B cell (primary cell): ENCODE data around the gene TNFSF8. TPM values are rescaled to one million over a fixed set of nuclear protein-coding genes. Genes with fewer than 3 reads are reported as not detected.

Experiments used
- ATAC-seq: fragments of 200-7000 bp; cut with Tn5 transposase; one replicate; pipeline ENCODE4 v1.10.0; 2021; ENCODE audit warnings: low read depth, mild to moderate bottlenecking, moderate number of reproducible peaks, moderate library complexity
- CTCF ChIA-PET: fragments of 350-600 bp; sonication (Branson Sonifier 250); formaldehyde crosslinking; loops from one replicate; lab custom pipeline; 2021; ENCODE audit warnings: antibody characterized with exemption, inconsistent platforms; lab: Charles Lee
- POLR2A ChIA-PET: fragments of 350-600 bp; sonication (Branson Sonifier 250); formaldehyde crosslinking; loops from one replicate; lab custom pipeline; 2021; ENCODE audit warnings: antibody characterized with exemption; lab: Charles Lee
- DNase-seq: peaks from one replicate; pipeline ENCODE4 v3.0.0; 2013
- H2AFZ ChIP-seq: 2 replicates; pipeline ENCODE4 v1.6.1; 2012; ENCODE audit warnings: mild to moderate bottlenecking, low read depth, low read length; ENCODE audit not compliant: insufficient read depth, poor library complexity, severe bottlenecking
- H3K27ac ChIP-seq, 2 donors: 1 replicate in 1 of 2; 2 replicates in 1 of 2; pipeline ENCODE4 v1.5.1; 2012 to 2013; ENCODE audit warnings: low read length in 2 of 2, mild to moderate bottlenecking in 2 of 2, moderate library complexity in 1 of 2
- H3K27me3 ChIP-seq, 4 experiments: fragments of 200-600 bp in 1 of 4; sonication (generic) in 1 of 4; replicated peaks in 1 of 4; 1 replicate in 2 of 4; 2 replicates in 2 of 4; pipeline versions ENCODE4 v1.6.1 to v1.7.0; 2013 to 2016; ENCODE audit warnings: low read length in 3 of 4, mild to moderate bottlenecking in 2 of 4, mixed read lengths in 1 of 4, moderate library complexity in 1 of 4; ENCODE audit not compliant: insufficient read depth in 4 of 4, control insufficient read depth in 3 of 4; ENCODE audit errors: control extremely low read depth in 1 of 4
- H3K36me3 ChIP-seq, 2 experiments: replicated peaks in 1 of 2; 1 replicate in 1 of 2; 2 replicates in 1 of 2; pipeline versions ENCODE4 v1.6.1 to v1.7.1; 2013; ENCODE audit warnings: low read length in 1 of 2; ENCODE audit not compliant: insufficient read depth in 2 of 2, control insufficient read depth in 1 of 2; ENCODE audit errors: control extremely low read depth in 1 of 2, extremely low read depth in 1 of 2
- H3K4me1 ChIP-seq, 2 donors: fragments of 200-600 bp in 1 of 2; sonication (generic) in 1 of 2; 1 replicate in 1 of 2; 2 replicates in 1 of 2; pipeline versions ENCODE4 v1.5.1 to v1.6.1; 2013 to 2017; ENCODE audit warnings: low read length in 2 of 2; ENCODE audit not compliant: control insufficient read depth in 2 of 2, insufficient read depth in 2 of 2
- H3K4me2 ChIP-seq: replicated peaks from 2 replicates; pipeline ENCODE3; 2012; ENCODE audit warnings: mild to moderate bottlenecking, low read depth, low read length; ENCODE audit not compliant: poor library complexity, severe bottlenecking
- H3K4me3 ChIP-seq, 5 experiments: fragments of 200-600 bp in 1 of 5; sonication (generic) in 1 of 5; 1 replicate in 3 of 5; 2 replicates in 2 of 5; pipeline versions ENCODE4 v1.5.1 to v1.7.0; 2011 to 2016; ENCODE audit warnings: low read length in 4 of 5, mild to moderate bottlenecking in 4 of 5, low read depth in 2 of 5, control low read depth in 1 of 5, moderate library complexity in 1 of 5; ENCODE audit not compliant: insufficient read depth in 1 of 5; ENCODE audit errors: control extremely low read depth in 1 of 5, extremely low read depth in 1 of 5
- H3K79me2 ChIP-seq: fragments of 200-600 bp; sonication (generic); one replicate; pipeline ENCODE4 v1.6.0; 2016; ENCODE audit warnings: low read length; ENCODE audit not compliant: control insufficient read depth, insufficient read depth
- H3K9ac ChIP-seq: fragments of 200-600 bp; sonication (generic); 2 replicates; pipeline ENCODE4 v1.6.1; 2017; ENCODE audit warnings: mild to moderate bottlenecking, low read length, moderate library complexity
- H3K9me3 ChIP-seq, 3 donors: one replicate each; pipeline versions ENCODE4 v1.6.1 to v1.7.1; 2013; ENCODE audit warnings: low read length in 2 of 3; ENCODE audit not compliant: control insufficient read depth in 2 of 3, insufficient read depth in 1 of 3; ENCODE audit errors: control extremely low read depth in 1 of 3
- H4K20me1 ChIP-seq: 2 replicates; pipeline ENCODE4 v1.6.0; 2012; ENCODE audit warnings: mild to moderate bottlenecking, low read length; ENCODE audit not compliant: insufficient read depth, control insufficient read depth, poor library complexity, severe bottlenecking
- H3K27ac Mint-ChIP-seq: one replicate; pipeline ENCODE4 v1.8.0; 2021; ENCODE audit warnings: mixed read lengths
- H3K27me3 Mint-ChIP-seq: one replicate; pipeline ENCODE4 v1.8.0; 2021; ENCODE audit warnings: mixed read lengths
- H3K4me1 Mint-ChIP-seq: one replicate; pipeline ENCODE4 v1.8.0; 2021; ENCODE audit warnings: mixed read lengths
- H3K4me3 Mint-ChIP-seq: one replicate; pipeline ENCODE4 v1.8.0; 2021; ENCODE audit warnings: mixed read lengths
- H3K9me3 Mint-ChIP-seq: one replicate; pipeline ENCODE4 v1.8.0; 2022; ENCODE audit warnings: mixed read lengths; ENCODE audit not compliant: insufficient read depth
- CTCF ChIP-seq: fragments of 200-600 bp; IDR thresholded peaks from one replicate; pipeline ENCODE4 v1.8.0; 2022; ENCODE audit warnings: antibody characterized with exemption, mild to moderate bottlenecking
- EZH2 ChIP-seq: IDR thresholded peaks from 2 replicates; pipeline ENCODE4 v1.6.1; 2012; ENCODE audit warnings: borderline replicate concordance, low read depth, mild to moderate bottlenecking, moderate library complexity, low read length; ENCODE audit not compliant: insufficient read depth, poor library complexity, severe bottlenecking
- WGBS: methylation state at CpG from one replicate; pipeline ENCODE4 v1.1.5; 2013; ENCODE audit warnings: missing lambda C conversion rate; ENCODE audit not compliant: insufficient coverage; 5-methylcytosine and 5-hydroxymethylcytosine counted together
- intact Hi-C: fragments of 100-400 bp; cut with micrococcal nuclease; formaldehyde crosslinking; loops from one replicate; pipeline ENCODE4 v1.10.0; 2022
- polyA plus RNA-seq: library from polyadenylated mRNA; depleted of rRNA; stranded (reverse); fragments of >200 nt; gene quantifications from 2 replicates; pipeline ENCODE4 v1.2.3, GENCODE V29; 2012
- total RNA-seq, 2 donors: library from RNA; stranded (reverse); fragments of 120-200 nt in 1 of 2; gene quantifications; 1 replicate in 1 of 2; 2 replicates in 1 of 2; pipeline versions ENCODE4 v1.2.3 to v1.2.4, GENCODE V29; 2013 to 2022

The TNFSF8 gene
- total and polyA plus RNA-seq, 2 donors (not counting 1 experiment from before 2014, with no cell fraction given) = 1.6 to 2.6 TPM

DNA sequence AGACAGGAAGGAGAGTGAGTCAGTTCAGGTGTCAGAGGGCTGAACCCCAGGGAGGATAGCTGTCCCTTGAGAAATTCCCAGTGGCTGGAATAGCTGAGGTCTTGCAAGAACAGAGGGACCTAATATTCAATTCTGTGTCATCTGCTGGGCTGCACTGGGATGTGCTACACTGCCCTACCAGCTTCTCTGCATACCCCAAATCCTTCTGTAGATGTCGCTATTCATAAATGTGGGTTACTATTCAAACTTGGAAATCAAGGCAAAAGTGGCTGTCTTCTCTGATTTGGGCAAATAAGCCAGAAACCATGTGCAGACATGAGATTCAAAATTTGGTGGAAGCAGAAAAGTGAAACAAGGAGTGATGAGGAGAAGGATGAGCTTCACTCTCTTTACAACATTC lies 16.3 kb downstream of the TNFSF8 start:
- H4K20me1 ChIP-seq = no peaks in the 10 kb centered on the region
- ATAC-seq (no peak), DNase-seq (no peak)
- H3K36me3 ChIP-seq = peaks cover 3 to 10% of the 10 kb centered on the region in 2 experiments
- no peaks in the 10 kb centered on the region for H3K9me3 Mint-ChIP-seq
- H3K27me3 ChIP-seq = no peaks in the 10 kb centered on the region
- no peak overlapping the region for H3K4me2 ChIP-seq
- intact Hi-C loops = no loop called here
- H3K4me1 ChIP-seq = peaks cover 18% of the 10 kb centered on the region in 2 donors
- H3K4me3 Mint-ChIP-seq = no peak overlapping the region
- H3K9me3 ChIP-seq = no peaks in the 10 kb centered on the region
- no peaks in the 10 kb centered on the region for H3K79me2 ChIP-seq
- H3K27ac ChIP-seq = no peak overlapping the region
- no peak overlapping the region for H3K4me3 ChIP-seq
- H3K27me3 Mint-ChIP-seq = peaks cover 6% of the 10 kb centered on the region
- no peak overlapping the region for H3K9ac ChIP-seq
- H3K27ac Mint-ChIP-seq = no peak overlapping the region
- no peak overlapping the region for H2AFZ ChIP-seq
- 100% methylated on average over 1 of the region's 1 CpG for whole genome bisulfite sequencing
- ChIA-PET POLR2A (no interaction called here), CTCF (interaction anchor here (1.2 to 1.8 kb wide), 2 partner anchors 15 to 100 kb away, joined by 5 to 8 read pairs; no protein-coding TSS in a partner anchor)
- TF ChIP-seq CTCF (no peak), EZH2 (no peak)
- peaks cover 22% of the 10 kb centered on the region for H3K4me1 Mint-ChIP-seq

DNA sequence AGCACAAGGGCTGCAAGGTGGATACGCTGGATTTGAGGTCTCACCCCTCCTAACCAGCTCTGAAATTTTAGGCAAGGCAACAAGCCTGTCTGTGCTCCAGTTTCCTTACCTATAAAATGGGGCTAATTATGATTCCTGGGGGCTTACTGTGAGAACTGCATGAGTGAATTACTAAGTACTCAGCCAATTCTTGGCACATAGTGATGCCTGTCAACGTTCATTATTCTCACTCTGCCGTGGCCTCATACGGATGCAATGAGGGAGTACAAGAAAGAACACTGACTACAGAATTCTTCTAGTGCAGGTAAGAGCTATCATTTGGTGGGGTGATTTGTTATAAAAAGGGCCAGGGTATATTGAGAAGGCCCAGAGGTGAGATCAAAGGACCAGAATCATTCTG lies 16.7 kb downstream of the TNFSF8 start:
- Mint-ChIP-seq H3K27ac (no peak overlapping the region), H3K4me1 (peaks cover 27% of the 10 kb centered on the region), H3K27me3 (peaks cover 6% of the 10 kb centered on the region), H3K4me3 (no peak overlapping the region), H3K9me3 (no peaks in the 10 kb centered on the region)
- Histone ChIP-seq H3K79me2 (no peaks in the 10 kb centered on the region), H3K27me3 (no peaks in the 10 kb centered on the region), H2AFZ (no peak overlapping the region), H3K9ac (no peak overlapping the region), H3K4me2 (no peak overlapping the region), H3K36me3 (peaks cover 3 to 10% of the 10 kb centered on the region in 2 experiments), H3K27ac (no peak overlapping the region), H3K4me3 (no peak overlapping the region), H3K9me3 (no peaks in the 10 kb centered on the region), H3K4me1 (peaks cover 22 to 23% of the 10 kb centered on the region in 2 donors), H4K20me1 (no peaks in the 10 kb centered on the region)
- WGBS = 100% methylated on average over 3 of the region's 4 CpGs
- TF ChIP-seq EZH2 (no peak), CTCF (no peak)
- intact Hi-C loops = no loop called here
- ChIA-PET POLR2A (no interaction called here), CTCF (interaction anchor here (1.2 to 1.8 kb wide), 2 partner anchors 15 to 101 kb away, joined by 5 to 8 read pairs; no protein-coding TSS in a partner anchor)
- no peak for ATAC-seq
- DNase-seq = no peak
